Stimulated activated CD4-positive, alpha-beta T cell treated with anti-CD3 and anti-CD28 coated beads, Interleukin-2, amount 100 ng/mL, for 48 hours (primary cell): ENCODE measurements around the gene PFN2.
"Not testable (repeated sequence)": the region's sequence is repeated elsewhere in the genome, so short reads cannot be mapped to it uniquely, and the experiment has no call there.

ENCODE experiments used
- DNase-seq, 2 donors: peaks; one replicate each; pipeline ENCODE4 v3.0.0-alpha.2; 2020

PFN2 gene

GRCh38 chr3:149970716-149971402 lies at the start of gene PFN2:
PFN2 (minus strand) TSS chr3:149970895; CDS start chr3:149970856, 39 bp downstream.
- peak; percentile 19 to 30 for DNase-seq

- DNase-seq: no peak
Measured at GRCh38 chr3:150015901-150016300, 45.2 kb upstream of the PFN2 start.

- no peak for DNase-seq
Measured at GRCh38 chr3:150014782-150015181, 44.1 kb upstream of the PFN2 start.

GRCh38 chr3:150013801-150014200 lies 43.1 kb upstream of the PFN2 start:
- DNase-seq: no peak

- no peak for DNase-seq
Measured at GRCh38 chr3:150006794-150007193, 36.1 kb upstream of the PFN2 start.

GRCh38 chr3:150005243-150006112 lies 34.8 kb upstream of the PFN2 start:
- DNase-seq: no peak

GRCh38 chr3:150000641-150001040 lies 29.9 kb upstream of the PFN2 start:
- DNase-seq: no peak

GRCh38 chr3:149999421-149999820 lies 28.7 kb upstream of the PFN2 start:
- DNase-seq: no peak

- DNase-seq: no peak
Measured at GRCh38 chr3:149998946-149999345, 28.3 kb upstream of the PFN2 start.

- no peak for DNase-seq
Measured at GRCh38 chr3:149992416-149993058, 21.8 kb upstream of the PFN2 start.

GRCh38 chr3:149990423-149990948 lies 19.8 kb upstream of the PFN2 start:
- no peak for DNase-seq

GRCh38 chr3:149989307-149989706 lies 18.6 kb upstream of the PFN2 start:
- no peak for DNase-seq

GRCh38 chr3:149983628-149984027 lies 12.9 kb upstream of the PFN2 start:
- DNase-seq: no peak

- not testable (repeated sequence) for DNase-seq
Measured at GRCh38 chr3:149983053-149983452, 12.4 kb upstream of the PFN2 start.

- DNase-seq: not testable (repeated sequence)
Measured at GRCh38 chr3:149981979-149982378, 11.3 kb upstream of the PFN2 start.

GRCh38 chr3:149977386-149977785 lies 6.7 kb upstream of the PFN2 start:
- DNase-seq: no peak

GRCh38 chr3:149975919-149976318 lies 5.2 kb upstream of the PFN2 start:
- DNase-seq: no peak

GRCh38 chr3:149971403-149972075 lies 844 bp upstream of the PFN2 start:
- peak; percentile 10 to 22 for DNase-seq

- peak; percentile 53 to 60 for DNase-seq
Measured at GRCh38 chr3:149969940-149970715, 567 bp downstream of the PFN2 start.

- DNase-seq: no peak
Measured at GRCh38 chr3:149969110-149969939, 1.4 kb downstream of the PFN2 start.

- no peak for DNase-seq
Measured at GRCh38 chr3:149968216-149968615, 2.5 kb downstream of the PFN2 start.
